ENCODE results near the gene MATCAP1.

MATCAP1 gene

GRCh38 chr16:67208154-67208896, 24.6 kb upstream of the MATCAP1 start:
- in situ Hi-C loops (cut with HindIII; ENCODE audit: low sequenced_read_pairs) = no loop called here

GRCh38 chr16:67207249-67208091, 23.7 kb upstream of the MATCAP1 start:
- in situ Hi-C loops (cut with HindIII; ENCODE audit: low sequenced_read_pairs) = no loop called here

GRCh38 chr16:67206838-67207248, 23.1 kb upstream of the MATCAP1 start:
- in situ Hi-C loops (cut with HindIII; ENCODE audit: low sequenced_read_pairs) = no loop called here

GRCh38 chr16:67206129-67206837, 22.5 kb upstream of the MATCAP1 start:
- in situ Hi-C loops (cut with HindIII; ENCODE audit: low sequenced_read_pairs) = no loop called here

- in situ Hi-C loops (cut with HindIII; ENCODE audit: low sequenced_read_pairs) = no loop called here
Measured at GRCh38 chr16:67204076-67204475, 20.3 kb upstream of the MATCAP1 start.

GRCh38 chr16:67202956-67203493, 19.3 kb upstream of the MATCAP1 start:
- in situ Hi-C loops (cut with HindIII; ENCODE audit: low sequenced_read_pairs) = no loop called here

GRCh38 chr16:67202426-67202825, 18.7 kb upstream of the MATCAP1 start:
- in situ Hi-C loops (cut with HindIII; ENCODE audit: low sequenced_read_pairs) = no loop called here

GRCh38 chr16:67201411-67202345, 17.9 kb upstream of the MATCAP1 start:
- in situ Hi-C loops (cut with HindIII; ENCODE audit: low sequenced_read_pairs) = no loop called here

- in situ Hi-C loops (cut with HindIII; ENCODE audit: low sequenced_read_pairs) = no loop called here
Measured at GRCh38 chr16:67200491-67200890, 16.7 kb upstream of the MATCAP1 start.

GRCh38 chr16:67199808-67200198, 16.0 kb upstream of the MATCAP1 start:
- in situ Hi-C loops (cut with HindIII; ENCODE audit: low sequenced_read_pairs) = loop anchor here (5.0 kb wide), 1 partner anchor 37 kb away; no protein-coding TSS in a partner anchor

- in situ Hi-C loops (cut with HindIII; ENCODE audit: low sequenced_read_pairs) = loop anchor here (5.0 kb wide), 1 partner anchor 38 kb away; no protein-coding TSS in a partner anchor
Measured at GRCh38 chr16:67199011-67199807, 15.4 kb upstream of the MATCAP1 start, which contains the start of gene ELMO3. ELMO3 (plus strand) TSS chr16:67199131; CDS start chr16:67199327, 196 bp downstream.

- in situ Hi-C loops (cut with HindIII; ENCODE audit: low sequenced_read_pairs) = loop anchor here (5.0 kb wide), 1 partner anchor 39 kb away; no protein-coding TSS in a partner anchor
Measured at GRCh38 chr16:67198238-67198734, 14.5 kb upstream of the MATCAP1 start.

- in situ Hi-C loops (cut with HindIII; ENCODE audit: low sequenced_read_pairs) = loop anchor here (5.0 kb wide), 1 partner anchor 40 kb away; no protein-coding TSS in a partner anchor
Measured at GRCh38 chr16:67197704-67198103, 13.9 kb upstream of the MATCAP1 start.

GRCh38 chr16:67196881-67197280, 13.1 kb upstream of the MATCAP1 start:
- in situ Hi-C loops (cut with HindIII; ENCODE audit: low sequenced_read_pairs) = loop anchor here (5.0 kb wide), 1 partner anchor 40 kb away; no protein-coding TSS in a partner anchor

- in situ Hi-C loops (cut with HindIII; ENCODE audit: low sequenced_read_pairs) = loop anchor here (5.0 kb wide), 1 partner anchor 42 kb away; no protein-coding TSS in a partner anchor
Measured at GRCh38 chr16:67195676-67196075, 11.9 kb upstream of the MATCAP1 start.

GRCh38 chr16:67194260-67194659, 10.5 kb upstream of the MATCAP1 start:
- in situ Hi-C loops (cut with HindIII; ENCODE audit: low sequenced_read_pairs) = no loop called here

GRCh38 chr16:67193536-67193935, 9.8 kb upstream of the MATCAP1 start:
- in situ Hi-C loops (cut with HindIII; ENCODE audit: low sequenced_read_pairs) = no loop called here

- in situ Hi-C loops (cut with HindIII; ENCODE audit: low sequenced_read_pairs) = no loop called here
Measured at GRCh38 chr16:67192781-67193361, 9.1 kb upstream of the MATCAP1 start.

All from endothelial cell of hepatic sinusoid (primary cell).